ENCODE data around the gene ZBTB42. TPM values are rescaled to one million over a fixed set of nuclear protein-coding genes. Genes with fewer than 3 reads are reported as not detected.

Gene ZBTB42
- total and polyA plus RNA-seq, 2 of the 13 experiments (the other 11 are each of a cell fraction or from before 2014, with no cell fraction given) = 2.8 to 4.2 TPM

DNA sequence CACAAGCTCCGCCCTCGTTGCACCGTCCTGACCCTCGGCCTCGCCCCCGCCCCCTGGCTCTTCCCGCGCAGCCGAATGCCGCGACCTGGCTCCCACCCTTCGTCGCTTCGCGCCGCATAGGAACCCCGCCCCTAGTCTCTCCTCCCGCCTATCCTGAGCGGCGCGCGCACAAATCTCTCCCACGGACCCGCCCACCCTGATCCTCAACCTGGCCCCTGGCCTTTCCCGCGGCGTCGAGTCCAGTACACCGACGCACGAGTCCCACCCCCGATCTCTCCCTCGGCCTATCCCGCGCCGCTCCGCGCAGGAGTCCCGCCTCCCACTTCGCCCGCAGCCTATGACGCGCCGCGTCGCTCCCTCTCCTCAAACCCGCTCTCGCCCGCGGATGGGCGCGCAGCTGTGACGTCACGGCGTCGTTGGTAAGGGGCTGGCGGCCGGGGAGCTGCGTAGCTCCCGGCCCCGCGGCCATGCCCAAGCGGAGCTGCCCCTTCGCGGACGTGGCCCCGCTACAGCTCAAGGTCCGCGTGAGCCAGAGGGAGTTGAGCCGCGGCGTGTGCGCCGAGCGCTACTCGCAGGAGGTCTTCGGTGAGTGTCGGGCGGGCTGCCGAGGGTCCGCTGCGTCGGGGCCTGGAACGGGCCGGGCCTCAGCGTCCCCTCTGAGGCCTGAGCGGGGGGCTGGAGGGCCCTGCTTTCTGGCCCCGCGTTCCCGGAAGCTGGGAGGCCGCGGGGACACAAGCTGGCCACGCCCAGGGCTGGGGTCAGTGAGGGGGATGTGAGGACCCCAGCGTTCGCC, 48.0 kb upstream of the ZBTB42 start, which contains the start of gene SIVA1 (continued):
- peak; percentile 11; the same call in 1 of the 2 replicates for TF ChIP-seq ZNF792 (CRISPR knock-in tag; IDR thresholded peaks at IDR 0.05)
- TF ChIP-seq, protein P1, sequence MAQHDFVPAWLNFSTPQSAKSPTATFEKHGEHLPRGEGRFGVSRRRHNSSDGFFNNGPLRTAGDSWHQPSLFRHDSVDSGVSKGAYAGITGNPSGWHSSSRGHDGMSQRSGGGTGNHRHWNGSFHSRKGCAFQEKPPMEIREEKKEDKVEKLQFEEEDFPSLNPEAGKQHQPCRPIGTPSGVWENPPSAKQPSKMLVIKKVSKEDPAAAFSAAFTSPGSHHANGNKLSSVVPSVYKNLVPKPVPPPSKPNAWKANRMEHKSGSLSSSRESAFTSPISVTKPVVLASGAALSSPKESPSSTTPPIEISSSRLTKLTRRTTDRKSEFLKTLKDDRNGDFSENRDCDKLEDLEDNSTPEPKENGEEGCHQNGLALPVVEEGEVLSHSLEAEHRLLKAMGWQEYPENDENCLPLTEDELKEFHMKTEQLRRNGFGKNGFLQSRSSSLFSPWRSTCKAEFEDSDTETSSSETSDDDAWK (CRISPR knock-in tag; IDR thresholded peaks at IDR 0.05) = no peak
- TF ChIP-seq ESRRA (CRISPR knock-in tag; IDR thresholded peaks at IDR 0.05; ENCODE audit: low read depth) = peak; percentile 28; the same call in 1 of the 2 replicates
- TF ChIP-seq ZIK1 (CRISPR knock-in tag; IDR thresholded peaks at IDR 0.05; ENCODE audit: borderline replicate concordance, low read depth) = peak; percentile 8; the same call in 1 of the 2 replicates
- TF ChIP-seq RXRA (CRISPR knock-in tag; IDR thresholded peaks at IDR 0.05) = peak; percentile 62
- TF ChIP-seq ZFP36 (IDR thresholded peaks at IDR 0.05; ENCODE audit: borderline replicate concordance, low read depth, low read length, partially characterized antibody) = no peak
- TF ChIP-seq ZC3H13 (CRISPR knock-in tag; IDR thresholded peaks at IDR 0.05) = peak; percentile 99
- TF ChIP-seq ZNF713 (CRISPR knock-in tag; IDR thresholded peaks at IDR 0.05) = no peak; the same call in 1 of the 2 replicates
- TF ChIP-seq, protein P2, sequence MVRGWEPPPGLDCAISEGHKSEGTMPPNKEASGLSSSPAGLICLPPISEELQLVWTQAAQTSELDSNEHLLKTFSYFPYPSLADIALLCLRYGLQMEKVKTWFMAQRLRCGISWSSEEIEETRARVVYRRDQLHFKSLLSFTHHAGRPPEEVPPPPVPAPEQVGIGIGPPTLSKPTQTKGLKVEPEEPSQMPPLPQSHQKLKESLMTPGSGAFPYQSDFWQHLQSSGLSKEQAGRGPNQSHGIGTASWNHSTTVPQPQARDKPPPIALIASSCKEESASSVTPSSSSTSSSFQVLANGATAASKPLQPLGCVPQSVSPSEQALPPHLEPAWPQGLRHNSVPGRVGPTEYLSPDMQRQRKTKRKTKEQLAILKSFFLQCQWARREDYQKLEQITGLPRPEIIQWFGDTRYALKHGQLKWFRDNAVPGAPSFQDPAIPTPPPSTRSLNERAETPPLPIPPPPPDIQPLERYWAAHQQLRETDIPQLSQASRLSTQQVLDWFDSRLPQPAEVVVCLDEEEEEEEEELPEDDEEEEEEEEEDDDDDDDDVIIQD (CRISPR knock-in tag; IDR thresholded peaks at IDR 0.05; ENCODE audit: low read depth) = peak; percentile 13; the same call in 1 of the 2 replicates
- TF ChIP-seq PHF20 (CRISPR knock-in tag; IDR thresholded peaks at IDR 0.05) = peak; percentile 81
- no peak for TF ChIP-seq SYNCRIP (IDR thresholded peaks at IDR 0.05; ENCODE audit: insufficient read depth, low read depth, low read length)
- no peak; the same call in 1 of the 2 replicates for TF ChIP-seq EED (CRISPR knock-in tag; IDR thresholded peaks at IDR 0.05)
- TF ChIP-seq ZFP1 (CRISPR knock-in tag; IDR thresholded peaks at IDR 0.05) = no peak
- peak; percentile 92 for TF ChIP-seq SNRNP70 (IDR thresholded peaks at IDR 0.05; ENCODE audit: low read depth, low read length)
- TF ChIP-seq, protein P3, sequence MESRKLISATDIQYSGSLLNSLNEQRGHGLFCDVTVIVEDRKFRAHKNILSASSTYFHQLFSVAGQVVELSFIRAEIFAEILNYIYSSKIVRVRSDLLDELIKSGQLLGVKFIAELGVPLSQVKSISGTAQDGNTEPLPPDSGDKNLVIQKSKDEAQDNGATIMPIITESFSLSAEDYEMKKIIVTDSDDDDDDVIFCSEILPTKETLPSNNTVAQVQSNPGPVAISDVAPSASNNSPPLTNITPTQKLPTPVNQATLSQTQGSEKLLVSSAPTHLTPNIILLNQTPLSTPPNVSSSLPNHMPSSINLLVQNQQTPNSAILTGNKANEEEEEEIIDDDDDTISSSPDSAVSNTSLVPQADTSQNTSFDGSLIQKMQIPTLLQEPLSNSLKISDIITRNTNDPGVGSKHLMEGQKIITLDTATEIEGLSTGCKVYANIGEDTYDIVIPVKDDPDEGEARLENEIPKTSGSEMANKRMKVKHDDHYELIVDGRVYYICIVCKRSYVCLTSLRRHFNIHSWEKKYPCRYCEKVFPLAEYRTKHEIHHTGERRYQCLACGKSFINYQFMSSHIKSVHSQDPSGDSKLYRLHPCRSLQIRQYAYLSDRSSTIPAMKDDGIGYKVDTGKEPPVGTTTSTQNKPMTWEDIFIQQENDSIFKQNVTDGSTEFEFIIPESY (CRISPR knock-in tag; IDR thresholded peaks at IDR 0.05) = no peak
- no peak for TF ChIP-seq NFRKB (IDR thresholded peaks at IDR 0.05)
- peak; percentile 93 for TF ChIP-seq ZNF350 (CRISPR knock-in tag; IDR thresholded peaks at IDR 0.05; ENCODE audit: borderline replicate concordance, low read depth)
- peak; percentile 74 for TF ChIP-seq BORCS8-MEF2B (CRISPR knock-in tag; IDR thresholded peaks at IDR 0.05)
- TF ChIP-seq FOXM1 (CRISPR knock-in tag; IDR thresholded peaks at IDR 0.05) = no peak
- TF ChIP-seq MYNN (CRISPR knock-in tag; IDR thresholded peaks at IDR 0.05; ENCODE audit: low read depth) = no peak
- TF ChIP-seq GATAD2A (CRISPR knock-in tag; IDR thresholded peaks at IDR 0.05) = no peak
- TF ChIP-seq, protein P4, sequence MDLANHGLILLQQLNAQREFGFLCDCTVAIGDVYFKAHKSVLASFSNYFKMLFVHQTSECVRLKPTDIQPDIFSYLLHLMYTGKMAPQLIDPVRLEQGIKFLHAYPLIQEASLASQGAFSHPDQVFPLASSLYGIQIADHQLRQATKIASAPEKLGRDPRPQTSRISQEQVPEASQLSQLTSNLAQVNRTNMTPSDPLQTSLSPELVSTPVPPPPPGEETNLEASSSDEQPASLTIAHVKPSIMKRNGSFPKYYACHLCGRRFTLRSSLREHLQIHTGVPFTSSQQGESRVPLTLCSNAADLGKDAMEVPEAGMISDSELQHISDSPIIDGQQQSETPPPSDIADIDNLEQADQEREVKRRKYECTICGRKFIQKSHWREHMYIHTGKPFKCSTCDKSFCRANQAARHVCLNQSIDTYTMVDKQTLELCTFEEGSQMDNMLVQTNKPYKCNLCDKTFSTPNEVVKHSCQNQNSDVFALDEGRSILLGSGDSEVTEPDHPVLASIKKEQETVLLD (CRISPR knock-in tag; IDR thresholded peaks at IDR 0.05; ENCODE audit: low read depth) = peak; percentile 29; the same call in 1 of the 2 replicates
- TF ChIP-seq SMAD9 (CRISPR knock-in tag; IDR thresholded peaks at IDR 0.05) = no peak
- TF ChIP-seq ZNF772 (CRISPR knock-in tag; IDR thresholded peaks at IDR 0.05) = peak; percentile 76; the same call in 1 of the 2 replicates
- TF ChIP-seq SMYD3 (CRISPR knock-in tag; IDR thresholded peaks at IDR 0.05) = peak; percentile 75; the same call in 1 of the 2 replicates

Data from HepG2 (cell line).